Measurements from ENCODE around the gene PTDSS2.

PTDSS2 gene

GRCh38 chr11:471468-472145 lies 21.5 kb downstream of the PTDSS2 start:
- no peak for DNase-seq

GRCh38 chr11:472272-472671 lies 22.2 kb downstream of the PTDSS2 start:
- no peak for DNase-seq

GRCh38 chr11:472816-473215 lies 22.7 kb downstream of the PTDSS2 start:
- DNase-seq: no peak

- DNase-seq: no peak
Measured at GRCh38 chr11:473415-473814, 23.3 kb downstream of the PTDSS2 start.

- no peak for DNase-seq
Measured at GRCh38 chr11:473962-474785, 24.1 kb downstream of the PTDSS2 start.

- no peak for DNase-seq
Measured at GRCh38 chr11:474914-475506, 24.9 kb downstream of the PTDSS2 start.

- no peak for DNase-seq
Measured at GRCh38 chr11:475941-476340, 25.9 kb downstream of the PTDSS2 start.

GRCh38 chr11:476416-476815 lies 26.3 kb downstream of the PTDSS2 start:
- no peak for DNase-seq

- no peak for DNase-seq
Measured at GRCh38 chr11:477052-477715, 27.1 kb downstream of the PTDSS2 start.

- no peak for DNase-seq
Measured at GRCh38 chr11:479311-479710, 29.2 kb downstream of the PTDSS2 start.

- DNase-seq: no peak
Measured at GRCh38 chr11:484616-485015, 34.5 kb downstream of the PTDSS2 start.

GRCh38 chr11:486189-486588 lies 36.1 kb downstream of the PTDSS2 start:
- no peak for DNase-seq

- DNase-seq: no peak
Measured at GRCh38 chr11:487571-488021, 37.5 kb downstream of the PTDSS2 start.

- DNase-seq: no peak
Measured at GRCh38 chr11:488062-488461, 38.0 kb downstream of the PTDSS2 start.

- no peak for DNase-seq
Measured at GRCh38 chr11:488579-488978, 38.5 kb downstream of the PTDSS2 start.

- DNase-seq: no peak
Measured at GRCh38 chr11:488992-489391, 38.9 kb downstream of the PTDSS2 start.

GRCh38 chr11:489610-490185 lies 39.6 kb downstream of the PTDSS2 start:
- no peak for DNase-seq

GRCh38 chr11:490186-490929 lies 40.3 kb downstream of the PTDSS2 start:
- DNase-seq: no peak

GRCh38 chr11:490930-491260 lies 40.8 kb downstream of the PTDSS2 start:
- no peak for DNase-seq

- no peak for DNase-seq
Measured at GRCh38 chr11:491358-491757, 41.3 kb downstream of the PTDSS2 start.

- DNase-seq: no peak
Measured at GRCh38 chr11:492427-493226, 42.5 kb downstream of the PTDSS2 start.
